Measurements from ENCODE around the gene ARHGEF12.

- no peak for TF ChIP-seq CTCF (IDR thresholded peaks at IDR 0.05)
- no peak for TF ChIP-seq POLR2A (IDR thresholded peaks at IDR 0.05)
These were observed 188.4 kb downstream of the ARHGEF12 start for GRCh38 chr11:120524536-120525085.
